HFF-Myc (cell line): ENCODE measurements around the gene RPGR.

Experiments
- DNase-seq: peaks from one replicate; pipeline ENCODE4 v3.0.0-alpha.2; 2011; ENCODE audit warnings: low read depth; ENCODE audit errors: extremely low read depth
- H3K4me3 ChIP-seq: replicated peaks from 2 replicates; pipeline ENCODE4 v1.5.1; 2011; ENCODE audit warnings: low read depth, mild to moderate bottlenecking, control low read depth, low read length
- CTCF ChIP-seq: IDR thresholded peaks from 2 replicates; pipeline ENCODE4 v1.5.1; 2012; ENCODE audit warnings: mild to moderate bottlenecking, low read depth, low read length, control low read depth; ENCODE audit errors: missing control alignments

The RPGR gene

GRCh38 chrX:38326086-38326485, 1.2 kb downstream of the RPGR start:
- DNase-seq, result no peak
- peak overlapping the region; percentile 61 for H3K4me3 ChIP-seq
- TF ChIP-seq CTCF, result no peak

GRCh38 chrX:38320819-38321218, 6.5 kb downstream of the RPGR start:
- DNase-seq, result no peak
- no peak overlapping the region for H3K4me3 ChIP-seq
- TF ChIP-seq CTCF, result no peak

GRCh38 chrX:38318606-38319005, 8.7 kb downstream of the RPGR start:
- DNase-seq, result no peak
- H3K4me3 ChIP-seq, result no peak overlapping the region
- no peak for TF ChIP-seq CTCF

- no peak overlapping the region for H3K4me3 ChIP-seq
- no peak for TF ChIP-seq CTCF
- no peak for DNase-seq
These were observed 9.1 kb downstream of the RPGR start for GRCh38 chrX:38318196-38318595.

GRCh38 chrX:38315186-38315585, 12.1 kb downstream of the RPGR start:
- H3K4me3 ChIP-seq, result no peak overlapping the region
- no peak for TF ChIP-seq CTCF
- DNase-seq, result no peak

- no peak for TF ChIP-seq CTCF
- no peak for DNase-seq
- H3K4me3 ChIP-seq, result no peak overlapping the region
These were observed 14.1 kb downstream of the RPGR start for GRCh38 chrX:38313190-38313589.

GRCh38 chrX:38312436-38312835, 14.9 kb downstream of the RPGR start:
- no peak for TF ChIP-seq CTCF
- DNase-seq, result no peak
- H3K4me3 ChIP-seq, result no peak overlapping the region
